IPS DF 6.9 (cell line): ENCODE results near the gene SPOCK2.

ENCODE experiments used
- DNase-seq: peaks from one replicate; pipeline ENCODE4 v3.0.0-alpha.2; 2013; ENCODE audit warnings: low read depth, low spot score
- H3K27ac ChIP-seq: one replicate; pipeline ENCODE4 v1.5.1; 2013; ENCODE audit warnings: low read length, control low read depth
- H3K27me3 ChIP-seq: 2 replicates; pipeline ENCODE4 v1.6.1; 2013; ENCODE audit warnings: mild to moderate bottlenecking, low read length; ENCODE audit not compliant: control insufficient read depth, insufficient read depth
- H3K36me3 ChIP-seq: 2 replicates; pipeline ENCODE4 v1.6.1; 2013; ENCODE audit warnings: low read length; ENCODE audit not compliant: control insufficient read depth, insufficient read depth
- H3K4me1 ChIP-seq: 2 replicates; pipeline ENCODE4 v1.6.1; 2013; ENCODE audit warnings: low read length; ENCODE audit not compliant: control insufficient read depth, insufficient read depth
- H3K4me3 ChIP-seq: 2 replicates; pipeline ENCODE4 v1.5.1; 2013; ENCODE audit warnings: mild to moderate bottlenecking, low read length
- H3K9me3 ChIP-seq: 2 replicates; pipeline ENCODE4 v1.6.1; 2013; ENCODE audit warnings: low read length, inconsistent platforms; ENCODE audit not compliant: control insufficient read depth, insufficient read depth
- WGBS: extraction: QIAGEN DNeasy Blood & Tissue Kit; methylation state at CpG from one replicate; pipeline ENCODE4 v1.1.7; 2013; ENCODE audit warnings: mixed read lengths, missing lambda C conversion rate; ENCODE audit not compliant: insufficient read length, insufficient coverage; 5-methylcytosine and 5-hydroxymethylcytosine counted together

The SPOCK2 gene

DNA sequence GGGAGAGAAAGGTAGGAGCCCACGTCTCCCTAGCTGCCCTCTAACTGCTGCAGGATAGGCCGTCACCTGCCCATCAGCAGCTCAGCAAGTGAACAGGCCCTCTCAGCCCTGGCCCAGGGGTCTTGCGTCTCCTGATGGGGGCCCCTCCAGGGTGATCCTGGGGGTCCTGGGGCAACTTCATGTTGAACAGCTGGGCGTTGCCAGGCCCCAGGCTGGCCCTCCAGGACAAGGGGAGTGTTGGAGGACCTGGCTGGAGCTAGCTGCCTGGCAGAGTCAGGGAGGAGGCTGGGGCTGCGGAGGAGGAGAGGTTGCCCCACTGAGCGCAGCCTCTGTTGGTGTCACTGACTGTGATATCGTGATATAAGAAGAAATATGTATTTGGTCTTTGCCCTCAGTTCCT is 34.7 kb downstream of the SPOCK2 start:
- Histone ChIP-seq H3K4me1 (no peaks in the 10 kb centered on the region), H3K9me3 (no peaks in the 10 kb centered on the region), H3K27ac (no peak overlapping the region), H3K4me3 (no peak overlapping the region), H3K36me3 (no peaks in the 10 kb centered on the region), H3K27me3 (no peaks in the 10 kb centered on the region)
- no peak for DNase-seq
- WGBS, result no CpG with 5 or more reads among the region's 7 CpGs

DNA sequence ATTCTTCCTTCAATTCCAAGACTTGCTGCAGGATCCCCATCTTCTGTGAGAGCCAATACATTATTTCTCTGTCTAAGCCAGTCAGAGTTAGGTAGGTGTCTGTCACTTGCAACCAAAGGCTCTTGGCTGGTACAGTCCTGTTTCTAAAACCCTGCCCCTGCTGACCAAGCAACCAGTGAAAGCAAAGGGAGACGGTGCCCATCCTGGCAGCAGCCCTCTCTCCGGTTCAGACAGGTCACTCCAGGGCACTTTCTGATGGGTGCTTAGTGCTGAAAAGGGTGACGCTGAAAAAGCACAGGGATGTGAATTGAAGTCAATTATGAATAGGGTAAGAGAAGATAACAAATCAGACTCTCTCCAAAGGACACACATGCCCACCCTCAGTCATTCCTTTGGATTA is 37.5 kb downstream of the SPOCK2 start:
- Histone ChIP-seq H3K4me1 (no peaks in the 10 kb centered on the region), H3K9me3 (no peaks in the 10 kb centered on the region), H3K27me3 (no peaks in the 10 kb centered on the region), H3K4me3 (no peak overlapping the region), H3K36me3 (no peaks in the 10 kb centered on the region), H3K27ac (no peak overlapping the region)
- no peak for DNase-seq
- no CpG with 5 or more reads among the region's 3 CpGs for WGBS

- no peak overlapping the region for H3K4me3 ChIP-seq
- no peaks in the 10 kb centered on the region for H3K27me3 ChIP-seq
- H3K9me3 ChIP-seq, result no peaks in the 10 kb centered on the region
- H3K4me1 ChIP-seq, result no peaks in the 10 kb centered on the region
- DNase-seq, result no peak
- WGBS, result no CpG with 5 or more reads among the region's 5 CpGs
- no peak overlapping the region for H3K27ac ChIP-seq
- no peaks in the 10 kb centered on the region for H3K36me3 ChIP-seq
Measured at GRCh38 chr10:72049969-72050781, 38.2 kb downstream of the SPOCK2 start.

DNA sequence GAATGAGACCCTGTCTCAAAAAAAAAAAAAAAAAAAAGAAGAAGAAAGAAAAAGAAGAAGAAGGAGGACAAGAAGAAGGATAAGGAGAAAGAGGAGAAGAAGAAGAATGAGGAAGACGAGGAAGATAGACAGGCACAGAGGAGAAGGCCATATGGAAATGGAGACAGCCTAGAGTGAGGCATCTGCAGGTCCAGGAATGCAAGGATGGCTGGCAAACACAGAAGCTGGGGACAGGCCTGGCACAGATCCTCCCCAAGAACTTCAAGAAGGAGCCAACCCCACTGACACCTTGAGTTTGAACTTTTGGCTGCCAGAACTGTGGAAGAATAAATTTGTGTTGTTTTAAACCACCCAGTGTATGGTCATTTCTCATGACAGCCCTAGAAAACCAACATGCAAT is 38.9 kb downstream of the SPOCK2 start:
- DNase-seq, result no peak
- Histone ChIP-seq H3K36me3 (no peaks in the 10 kb centered on the region), H3K27me3 (no peaks in the 10 kb centered on the region), H3K27ac (no peak overlapping the region), H3K4me1 (no peaks in the 10 kb centered on the region), H3K9me3 (no peaks in the 10 kb centered on the region), H3K4me3 (no peak overlapping the region)
- WGBS, result no CpG with 5 or more reads among the region's 1 CpG

DNA sequence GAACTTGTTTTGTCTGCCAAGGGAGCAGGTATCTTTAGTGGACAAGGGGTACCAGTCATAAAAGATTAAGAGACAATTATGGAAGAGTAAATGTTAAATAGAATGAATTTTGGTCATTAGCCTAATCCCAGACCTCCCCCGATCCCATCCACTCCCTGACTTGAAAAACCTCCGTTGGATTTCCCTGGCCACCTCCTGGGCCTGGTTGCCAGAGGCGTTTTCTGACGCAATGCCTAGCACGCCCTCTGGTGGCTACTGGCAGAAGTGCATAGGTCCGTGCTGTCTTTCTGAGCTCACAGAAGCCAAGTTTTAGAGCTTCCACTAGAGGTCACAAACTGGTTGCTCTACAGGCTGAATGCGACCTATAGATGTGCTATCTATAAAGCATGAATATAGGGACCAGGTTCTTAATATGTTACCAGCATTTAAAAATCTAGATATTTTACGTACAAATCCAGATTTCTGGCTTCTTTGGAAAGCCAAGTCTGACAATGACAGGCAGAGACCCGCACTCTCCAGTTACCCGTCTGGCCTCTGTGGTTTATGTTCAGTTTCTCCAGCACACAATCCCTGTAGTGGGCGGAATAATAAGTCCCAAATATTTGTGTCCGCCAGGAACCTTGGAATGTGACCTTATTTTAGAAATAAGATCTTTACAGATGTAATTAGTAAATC is 39.8 kb downstream of the SPOCK2 start:
- Histone ChIP-seq H3K36me3 (no peaks in the 10 kb centered on the region), H3K27ac (no peak overlapping the region), H3K4me3 (no peak overlapping the region), H3K9me3 (no peaks in the 10 kb centered on the region), H3K27me3 (no peaks in the 10 kb centered on the region), H3K4me1 (no peaks in the 10 kb centered on the region)
- DNase-seq, result peak; percentile 96
- no CpG with 5 or more reads among the region's 12 CpGs for WGBS

DNA sequence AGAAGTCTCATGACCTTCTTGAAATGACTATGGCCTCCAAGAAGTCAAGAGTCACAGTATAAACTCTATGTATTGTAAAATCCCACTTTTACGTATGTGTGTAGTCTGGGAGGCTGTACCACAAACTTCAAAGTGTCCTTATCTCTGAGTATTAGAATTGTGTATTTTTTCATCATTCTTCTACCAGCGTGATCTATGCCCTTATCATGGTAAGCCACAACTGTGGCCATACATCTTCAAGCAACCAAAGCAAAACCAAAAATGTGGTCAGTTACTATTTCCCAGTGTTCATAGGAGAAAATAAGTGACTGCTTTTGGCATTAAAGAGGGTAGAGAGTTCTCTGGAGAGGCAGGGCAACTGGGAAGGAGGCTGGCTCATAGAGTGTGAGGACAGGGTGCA is 42.8 kb downstream of the SPOCK2 start:
- Histone ChIP-seq H3K27ac (no peak overlapping the region), H3K4me3 (no peak overlapping the region), H3K4me1 (no peaks in the 10 kb centered on the region), H3K9me3 (no peaks in the 10 kb centered on the region), H3K36me3 (no peaks in the 10 kb centered on the region), H3K27me3 (no peaks in the 10 kb centered on the region)
- no CpG with 5 or more reads among the region's 2 CpGs for WGBS
- DNase-seq, result no peak

DNA sequence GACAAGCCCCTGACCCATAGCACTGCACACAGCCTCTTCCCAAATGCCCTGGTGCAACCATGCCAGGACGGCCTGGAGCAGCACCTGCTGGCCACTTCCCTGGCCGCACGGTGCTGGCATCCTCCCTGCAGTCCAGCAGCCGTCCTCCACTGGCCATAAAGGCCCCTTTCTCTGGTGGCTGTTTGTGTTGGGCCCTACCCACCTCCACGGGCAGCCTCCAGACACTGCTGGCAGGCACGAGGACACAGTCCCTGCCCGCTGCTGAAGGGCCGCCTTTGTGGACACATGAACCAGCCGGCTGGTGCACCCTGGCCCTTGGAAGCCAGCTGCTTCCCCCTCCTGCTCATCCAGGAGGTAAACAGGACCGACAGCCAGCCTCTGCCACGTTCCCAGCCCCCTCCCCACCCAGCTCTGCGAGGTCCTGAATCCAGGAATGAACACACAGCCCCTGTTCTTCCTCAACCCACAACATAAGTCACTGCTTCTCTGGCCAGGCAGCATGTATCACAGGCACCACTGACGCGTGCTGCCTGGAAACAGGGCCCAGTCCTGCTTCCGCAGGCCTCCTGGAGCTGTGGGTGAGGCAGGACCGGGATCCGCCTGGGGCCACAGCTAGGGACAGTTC is 43.8 kb downstream of the SPOCK2 start:
- H3K4me3 ChIP-seq, result no peak overlapping the region
- H3K36me3 ChIP-seq, result no peaks in the 10 kb centered on the region
- DNase-seq, result no peak
- H3K27me3 ChIP-seq, result no peaks in the 10 kb centered on the region
- WGBS, result no CpG with 5 or more reads among the region's 17 CpGs
- no peaks in the 10 kb centered on the region for H3K4me1 ChIP-seq
- H3K27ac ChIP-seq, result no peak overlapping the region
- no peaks in the 10 kb centered on the region for H3K9me3 ChIP-seq

DNA sequence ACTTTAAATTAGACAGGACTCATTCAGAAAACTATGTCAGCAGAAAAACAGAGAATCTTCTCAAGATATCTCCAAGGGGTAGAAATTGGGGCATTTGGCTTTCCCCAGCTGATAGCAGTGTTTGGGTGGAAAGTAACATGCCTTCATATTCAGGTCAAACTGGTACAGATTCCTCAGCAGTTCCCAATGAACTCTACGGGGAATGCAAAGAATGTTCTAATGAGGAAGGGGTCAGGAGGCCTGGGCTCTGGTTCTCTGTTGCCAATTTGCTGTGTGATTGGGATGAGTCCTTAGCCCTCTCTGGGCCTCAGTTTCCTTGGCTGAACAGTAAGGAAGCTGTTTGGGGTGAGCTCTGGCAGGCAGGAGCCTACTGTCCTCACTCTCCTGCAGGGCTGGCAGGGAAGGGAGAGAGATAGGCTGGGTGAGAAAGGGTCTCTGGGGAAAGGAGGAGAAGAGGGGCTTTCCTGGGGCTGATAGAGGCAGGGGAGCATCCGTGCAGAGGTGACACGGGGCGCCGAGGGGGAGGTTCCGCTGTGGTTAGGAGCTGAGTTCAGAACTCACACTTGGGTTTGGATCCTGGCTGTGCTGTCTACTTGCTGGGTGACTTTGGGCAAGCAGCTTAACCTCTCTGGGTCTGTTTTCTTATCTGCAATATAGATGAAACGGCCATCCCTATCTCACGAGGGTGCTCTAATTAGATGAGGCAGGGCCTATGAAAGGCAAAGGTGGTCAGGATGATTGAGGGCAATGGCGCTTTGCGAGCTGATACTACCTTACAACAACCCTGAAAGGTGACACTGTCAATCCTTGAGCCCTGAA is 45.1 kb downstream of the SPOCK2 start:
- DNase-seq, result no peak
- no peaks in the 10 kb centered on the region for H3K4me1 ChIP-seq
- no peak overlapping the region for H3K27ac ChIP-seq
- H3K27me3 ChIP-seq, result no peaks in the 10 kb centered on the region
- no peak overlapping the region; the same call in 1 of the 2 replicates for H3K4me3 ChIP-seq
- no peaks in the 10 kb centered on the region for H3K9me3 ChIP-seq
- no peaks in the 10 kb centered on the region for H3K36me3 ChIP-seq
- no CpG with 5 or more reads among the region's 10 CpGs for whole genome bisulfite sequencing

DNA sequence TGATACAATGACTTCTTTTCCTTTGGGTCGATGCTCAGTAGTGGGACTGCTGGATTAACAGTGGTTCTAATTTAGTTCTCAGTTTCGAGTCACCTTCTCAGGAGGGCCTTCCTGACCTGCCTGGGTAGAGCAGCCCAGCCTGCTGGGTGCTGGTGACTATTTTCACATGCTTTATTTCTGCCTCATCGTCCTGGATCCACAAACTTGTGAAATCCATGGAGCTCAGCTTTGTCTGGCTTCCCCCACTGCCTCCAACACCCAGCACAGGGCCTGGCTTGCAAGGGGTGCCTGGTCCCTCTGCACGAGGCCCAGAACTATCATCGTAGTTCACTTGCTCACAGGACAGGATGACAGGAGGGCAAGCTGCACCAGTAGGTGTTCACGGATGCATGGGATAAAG is 46.9 kb downstream of the SPOCK2 start:
- DNase-seq, result no peak
- H3K9me3 ChIP-seq, result no peaks in the 10 kb centered on the region
- H3K27ac ChIP-seq, result no peak overlapping the region

GRCh38 chr10:72039377-72039776 is 49.0 kb downstream of the SPOCK2 start:
- no peaks in the 10 kb centered on the region for H3K9me3 ChIP-seq
- no peak for DNase-seq
- no peak overlapping the region for H3K4me3 ChIP-seq
- no peaks in the 10 kb centered on the region for H3K36me3 ChIP-seq
- WGBS, result no CpG with 5 or more reads among the region's 9 CpGs
- H3K27me3 ChIP-seq, result no peaks in the 10 kb centered on the region
- no peak overlapping the region for H3K27ac ChIP-seq
- H3K4me1 ChIP-seq, result no peaks in the 10 kb centered on the region

More for the DNA sequence above, 46.9 kb downstream of the SPOCK2 start:
- no peak overlapping the region for H3K4me3 ChIP-seq
- H3K36me3 ChIP-seq, result no peaks in the 10 kb centered on the region
- WGBS, result no CpG with 5 or more reads among the region's 6 CpGs
- H3K4me1 ChIP-seq, result no peaks in the 10 kb centered on the region
- H3K27me3 ChIP-seq, result no peaks in the 10 kb centered on the region
